HG03108 (cell line): ENCODE results near the gene PF4V1.

Experiments
- ATAC-seq: cut with Tn5 transposase; IDR thresholded peaks from one replicate; pipeline ENCODE4 v1.9.1; 2021; ENCODE audit warnings: moderate library complexity; ENCODE audit not compliant: unreplicated experiment

The PF4V1 gene

DNA sequence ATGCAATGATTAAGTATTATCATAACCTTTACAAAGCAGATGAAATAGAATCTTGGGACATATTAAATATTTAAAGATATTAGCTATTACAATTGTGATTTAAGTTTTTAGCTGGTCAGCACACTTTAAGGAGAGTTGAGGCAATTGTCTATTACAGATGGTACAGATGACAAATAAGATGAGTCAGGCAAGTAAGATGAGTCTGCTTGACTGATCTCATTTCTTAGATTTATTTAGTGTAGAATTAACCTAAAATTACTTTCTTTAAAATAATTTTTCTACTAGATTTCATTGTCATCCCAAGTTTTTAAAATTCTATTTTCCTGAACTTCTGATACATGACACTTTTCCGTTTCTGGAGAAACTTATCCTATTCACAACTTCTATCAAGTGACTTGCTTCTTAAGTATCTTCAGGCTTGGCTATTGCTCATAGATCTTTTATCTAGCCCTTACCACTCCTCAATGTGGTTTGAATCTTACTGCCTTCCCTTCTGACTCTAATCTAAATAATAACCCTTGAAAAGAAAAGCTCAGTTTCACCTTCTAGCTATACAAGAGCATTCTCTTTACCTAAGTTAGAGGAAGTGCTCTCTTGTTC is 49.0 kb downstream of the PF4V1 start:
- ATAC-seq, result no peak

GRCh38 chr4:73902817-73903547 is 49.9 kb downstream of the PF4V1 start:
- ATAC-seq, result no peak
